CD4-positive, alpha-beta T cell treated with Interferon alpha-2 for 1 hour (primary cell): ENCODE data around the gene MAD2L2.
A peak's percentile ranks its signal among the peaks of the same experiment; 100 is the strongest.

Experiments
- DNase-seq, 2 donors: peaks; one replicate each; pipeline ENCODE4 v3.0.0-alpha.2; 2020 to 2022

The MAD2L2 gene

DNA sequence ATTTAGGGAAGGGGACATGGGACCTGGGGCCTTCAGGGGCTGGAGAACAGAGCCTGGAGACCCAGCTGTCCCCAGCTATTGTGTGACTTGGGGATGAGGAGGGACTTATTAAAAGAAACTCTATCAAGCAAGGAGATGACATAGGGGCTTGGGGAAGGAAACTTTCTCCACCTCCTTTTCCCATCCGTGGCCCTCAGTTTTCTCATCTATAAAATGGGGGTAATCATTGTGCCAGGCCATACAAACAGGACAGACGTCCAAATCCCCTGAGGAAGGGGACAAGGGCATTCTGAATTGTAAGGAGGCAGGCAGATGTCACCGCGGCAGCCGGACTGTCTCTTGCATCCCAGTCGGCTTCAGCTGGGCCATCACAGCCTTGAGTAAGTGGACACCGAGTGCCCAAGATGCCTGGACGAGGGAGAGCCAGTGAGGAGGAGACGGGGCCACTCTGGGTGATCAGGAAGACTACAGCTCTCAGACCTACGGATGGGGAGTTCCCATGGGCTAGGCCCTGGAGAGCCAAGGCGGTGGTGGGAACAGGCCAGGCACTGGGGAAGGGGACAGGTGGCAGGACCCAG lies 28.7 kb downstream of the MAD2L2 start:
- DNase-seq, result no peak

DNA sequence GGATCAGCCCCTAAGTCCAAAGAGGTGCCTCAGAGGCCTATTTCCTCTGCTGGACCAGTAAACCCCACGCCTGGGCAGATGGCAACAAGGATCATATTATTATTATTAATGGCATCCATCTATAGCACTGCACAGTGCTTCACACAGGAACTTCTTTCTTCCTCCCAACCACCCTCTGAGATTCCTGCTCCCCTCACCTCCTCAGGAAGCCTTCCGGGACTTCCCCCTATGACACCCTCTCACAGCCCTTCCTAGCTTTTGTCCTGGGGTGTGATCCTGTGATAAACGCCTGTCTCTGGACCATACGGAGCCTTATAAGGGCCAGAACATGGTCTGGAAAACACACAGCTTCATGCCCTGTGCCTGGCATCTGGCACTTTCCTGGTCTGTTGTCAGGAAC lies 29.9 kb downstream of the MAD2L2 start:
- no peak for DNase-seq

DNA sequence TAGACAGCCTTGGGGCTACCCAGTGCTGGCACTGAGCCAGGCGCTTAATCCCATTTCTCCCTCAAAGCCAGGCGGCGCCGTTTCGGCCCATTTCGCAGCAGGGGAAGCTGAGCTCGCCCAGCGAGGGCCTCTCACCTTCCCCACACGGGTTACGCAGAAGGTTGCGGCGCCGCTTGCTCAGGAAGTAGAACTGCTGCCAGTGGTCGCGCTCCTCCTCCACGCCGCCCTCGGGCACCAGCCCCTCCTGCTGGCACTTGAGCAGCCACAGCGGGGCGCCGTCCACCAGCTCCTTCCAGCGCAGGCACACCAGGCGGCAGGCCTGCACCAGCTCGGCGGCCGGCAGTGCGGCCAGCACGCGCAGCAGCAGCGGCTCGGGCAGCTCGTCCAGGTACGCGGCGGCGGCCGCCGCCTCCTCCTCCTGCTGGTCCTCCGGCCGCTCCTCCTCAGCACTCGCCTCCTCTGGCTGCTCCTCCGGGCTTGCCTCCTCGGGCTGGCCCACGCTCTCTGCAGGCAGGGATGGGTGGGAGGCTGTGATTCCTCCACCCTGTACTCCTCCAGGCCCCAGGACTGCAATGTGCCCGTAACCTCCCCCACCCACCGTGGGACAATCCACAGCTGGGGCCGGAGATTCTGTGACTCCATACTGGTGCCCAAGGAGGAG lies 30.5 kb downstream of the MAD2L2 start:
- peak; percentile 86 to 89 for DNase-seq

DNA sequence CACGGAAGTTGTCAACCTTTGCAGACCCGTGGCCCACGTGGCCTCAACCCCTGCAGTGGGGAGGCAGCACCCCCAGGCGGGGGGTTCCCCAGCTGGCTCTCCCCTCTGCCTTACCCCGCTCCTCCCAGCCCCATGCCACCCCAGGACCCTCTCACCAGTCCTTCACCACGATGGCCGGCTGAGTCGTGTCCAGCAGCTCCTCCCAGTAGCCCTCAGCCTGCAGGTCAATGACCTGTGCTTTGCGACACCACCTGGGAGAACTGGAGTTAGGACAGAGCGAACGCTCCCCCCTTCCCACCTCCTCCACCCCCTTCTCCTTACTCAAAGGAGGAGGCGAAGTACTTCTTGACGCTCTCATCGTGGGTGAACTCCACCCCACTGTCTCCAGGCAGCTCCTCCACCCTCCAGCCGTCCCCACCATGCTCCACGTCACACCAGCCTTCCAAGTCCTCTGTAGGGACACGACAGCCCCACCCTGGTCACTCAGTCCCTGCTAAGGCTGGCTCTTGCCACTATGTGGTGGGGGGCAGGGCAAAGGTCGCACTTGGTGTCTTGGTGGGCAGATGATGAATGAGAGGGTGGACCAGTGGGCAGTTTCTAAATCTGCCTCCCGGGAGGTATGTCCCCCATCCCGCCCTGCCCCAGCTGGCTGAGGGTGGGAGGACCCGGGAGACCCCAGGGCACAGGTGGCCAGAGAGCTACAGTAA lies 31.2 kb downstream of the MAD2L2 start:
- no peak for DNase-seq

DNA sequence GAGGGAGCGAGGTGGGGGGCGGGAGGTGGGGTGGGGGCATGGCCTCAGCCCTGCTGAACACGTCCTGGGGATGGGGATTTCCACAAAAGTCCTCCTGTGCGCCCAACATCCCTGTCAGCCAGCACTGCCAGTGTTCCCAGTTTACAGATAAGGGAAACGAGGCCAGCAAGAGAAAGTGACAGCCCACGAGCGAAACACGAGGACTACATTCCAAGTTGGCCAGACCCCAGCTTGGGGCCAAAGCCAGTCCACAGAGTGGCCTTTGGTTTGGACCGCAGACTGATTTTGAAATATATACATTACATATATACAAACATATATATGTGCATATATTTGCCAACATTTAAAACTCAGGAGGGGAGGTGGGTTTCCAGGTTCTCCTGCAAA lies 31.7 kb downstream of the MAD2L2 start:
- no peak for DNase-seq

DNA sequence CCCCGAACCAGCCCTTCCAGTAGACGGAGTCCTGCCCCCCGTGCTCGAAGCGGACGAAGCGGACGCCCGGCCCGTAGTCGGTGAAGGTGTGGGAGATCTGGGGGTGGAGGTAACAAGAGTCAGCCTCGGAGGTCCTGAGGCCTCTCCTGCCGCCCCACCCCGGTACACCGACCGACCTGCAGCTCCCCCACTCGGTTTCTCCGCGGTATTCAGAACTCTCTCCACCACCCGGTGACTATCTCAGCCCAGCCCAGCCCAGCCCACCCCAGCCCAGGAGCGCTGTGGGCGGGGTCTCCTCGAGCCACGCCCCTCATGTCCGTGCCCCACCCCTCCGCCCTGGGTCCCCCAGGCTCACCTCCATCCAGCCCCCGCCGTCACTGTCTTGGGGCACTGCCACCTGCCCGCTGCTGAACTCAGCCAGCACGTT lies 32.2 kb downstream of the MAD2L2 start:
- DNase-seq, result peak; percentile 37 to 41

DNA sequence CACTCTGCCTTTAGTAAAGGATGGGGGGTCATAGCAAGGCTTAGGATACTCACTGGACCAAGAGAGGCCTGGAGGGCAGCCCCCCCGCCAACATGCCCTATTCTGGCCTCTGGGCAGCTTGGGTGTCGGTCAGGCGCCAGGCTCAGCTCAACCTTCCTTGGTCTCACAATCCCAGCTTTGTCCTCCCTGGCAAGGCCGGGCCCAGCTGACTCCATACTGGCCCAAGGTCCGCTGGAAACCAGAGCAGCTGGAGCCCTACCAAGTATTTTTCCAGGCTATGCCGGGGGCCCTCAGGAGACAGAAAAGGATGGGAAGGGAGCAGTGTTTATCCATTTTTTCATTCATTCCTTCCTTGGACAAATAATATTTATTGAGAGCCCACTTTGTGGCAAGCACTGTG lies 32.9 kb downstream of the MAD2L2 start:
- no peak for DNase-seq

DNA sequence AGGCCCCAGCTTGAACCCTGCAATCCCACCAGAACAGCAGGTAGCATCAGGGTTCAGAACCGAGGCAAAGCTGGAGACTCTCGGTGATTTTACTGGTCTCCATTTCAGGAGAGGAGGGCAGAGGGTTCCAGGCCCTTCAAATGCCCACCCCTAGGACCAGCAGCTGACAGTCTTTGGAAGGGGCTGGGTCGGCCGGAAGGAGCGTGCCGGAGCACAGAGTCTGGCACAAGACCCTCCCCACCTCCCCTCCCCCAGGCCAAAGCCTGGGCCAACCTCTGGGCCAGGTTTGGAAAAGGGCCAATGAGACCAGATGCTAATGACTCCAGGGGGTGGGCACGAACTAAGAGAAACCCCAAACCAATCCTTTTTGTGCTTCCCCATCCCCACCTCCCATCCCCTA lies 33.6 kb downstream of the MAD2L2 start:
- DNase-seq, result no peak

DNA sequence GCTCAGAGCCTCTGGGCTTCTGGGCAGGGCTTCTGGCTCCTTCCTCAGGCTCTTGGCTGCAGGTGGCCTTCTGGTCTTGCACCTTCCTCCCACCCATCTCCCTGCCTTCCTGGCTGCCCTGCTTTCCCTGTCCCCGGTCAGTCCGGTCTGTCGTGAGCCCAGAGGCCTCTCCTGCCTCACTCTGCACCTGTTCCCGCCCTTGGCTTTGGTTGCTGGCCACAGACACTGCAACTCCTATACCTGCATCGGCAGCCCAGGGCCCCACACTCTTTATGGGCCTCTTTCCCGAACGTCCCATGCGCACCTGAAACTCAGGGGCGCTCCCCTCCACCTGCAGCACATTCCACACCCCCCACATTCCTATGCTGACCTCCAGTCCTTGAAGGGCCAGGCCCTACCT lies 34.6 kb downstream of the MAD2L2 start:
- no peak for DNase-seq

DNA sequence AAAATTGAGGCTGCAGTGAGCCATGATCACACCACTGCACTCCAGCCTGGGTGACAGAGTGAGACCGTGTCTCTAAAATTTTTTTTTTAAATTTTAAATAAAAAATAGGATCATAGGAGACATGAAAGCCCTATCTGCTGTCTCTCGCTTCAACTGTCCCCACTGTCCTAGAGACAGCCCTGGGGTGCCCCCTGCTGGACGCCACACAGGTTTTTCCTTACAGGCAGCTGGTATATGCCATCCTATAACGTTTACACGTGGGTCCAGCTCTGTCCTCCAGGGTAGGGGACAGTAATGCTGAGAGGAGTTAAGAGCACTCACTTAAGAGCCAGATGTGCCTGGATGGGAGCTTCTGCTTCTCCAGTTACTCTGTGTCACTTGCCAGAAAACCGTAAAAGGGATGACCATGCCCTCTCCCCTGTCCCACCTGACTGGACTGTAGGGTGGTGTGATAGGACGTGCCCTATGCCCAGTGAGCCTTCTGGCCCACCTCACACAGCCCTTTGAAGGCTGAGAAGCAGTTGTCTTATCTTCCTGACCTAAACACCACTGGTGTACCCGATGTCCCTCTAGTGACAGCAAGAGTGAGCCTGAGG lies 35.2 kb downstream of the MAD2L2 start:
- peak; percentile 78 to 84 for DNase-seq

DNA sequence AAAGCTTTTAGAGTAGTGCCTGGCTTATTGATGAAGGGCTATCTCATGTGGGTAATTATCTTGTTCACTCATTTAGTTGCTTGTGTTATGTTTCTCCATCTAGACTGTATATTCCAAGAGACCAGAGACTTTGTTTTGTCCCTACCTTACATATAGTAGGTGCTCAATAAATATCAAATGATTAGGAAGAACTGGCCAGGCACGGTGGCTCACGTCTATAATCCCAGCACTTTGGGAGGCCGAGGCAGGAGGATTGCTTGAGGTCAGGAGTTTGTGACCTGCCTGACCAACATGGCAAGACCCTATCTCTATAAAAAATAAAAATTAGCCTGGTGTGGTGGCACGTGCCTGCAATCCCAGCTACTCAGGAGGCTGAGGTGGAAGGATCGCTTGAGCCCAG lies 35.7 kb downstream of the MAD2L2 start:
- no peak for DNase-seq

DNA sequence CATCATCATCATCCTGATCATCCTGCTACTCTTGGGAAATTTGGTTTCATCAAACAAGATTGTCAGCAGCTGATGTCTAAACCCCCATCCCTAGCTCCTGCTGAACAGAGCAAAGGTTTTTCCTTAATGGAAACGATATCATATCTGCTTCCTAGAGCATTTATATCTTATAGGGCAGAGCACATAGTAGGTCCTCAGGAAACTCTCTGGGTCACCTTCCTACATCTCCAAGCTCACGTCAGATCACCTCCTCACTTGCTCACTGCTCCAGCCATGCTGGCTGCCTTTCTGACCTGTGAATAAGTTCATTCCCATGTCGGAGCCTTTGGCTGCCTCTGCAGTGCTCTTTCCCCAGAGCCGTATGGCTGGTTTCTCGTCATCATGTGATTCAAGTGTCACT lies 37.2 kb downstream of the MAD2L2 start:
- DNase-seq, result no peak

DNA sequence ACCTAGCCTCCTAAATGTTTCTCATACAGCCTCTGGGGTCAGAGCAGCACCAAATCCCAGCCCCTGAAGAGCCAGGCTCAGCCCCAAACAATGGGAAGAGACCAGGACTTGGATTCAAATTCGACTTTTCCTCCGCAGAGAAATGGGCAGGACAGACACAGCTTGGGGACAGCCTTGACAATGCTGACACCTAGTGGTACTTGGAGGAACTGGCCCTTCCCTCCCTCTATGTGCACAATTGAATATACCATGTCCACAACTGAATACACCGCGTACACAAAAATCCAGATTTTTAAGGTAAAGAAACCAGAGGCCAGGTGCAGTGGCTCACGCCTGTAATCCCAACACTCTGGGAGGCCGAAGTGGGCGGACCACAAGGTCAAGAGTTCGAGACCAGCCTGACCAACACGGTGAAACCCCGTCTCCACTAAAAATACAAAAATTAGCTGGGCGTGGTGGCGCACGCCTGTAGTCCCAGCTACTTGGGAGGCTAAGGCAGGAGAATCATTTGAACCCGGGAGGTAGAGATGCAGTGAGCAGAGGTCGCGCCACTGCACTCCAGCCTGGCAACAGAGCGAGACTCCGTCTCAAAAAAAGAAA lies 38.4 kb downstream of the MAD2L2 start:
- DNase-seq, result peak; percentile 61 to 80

DNA sequence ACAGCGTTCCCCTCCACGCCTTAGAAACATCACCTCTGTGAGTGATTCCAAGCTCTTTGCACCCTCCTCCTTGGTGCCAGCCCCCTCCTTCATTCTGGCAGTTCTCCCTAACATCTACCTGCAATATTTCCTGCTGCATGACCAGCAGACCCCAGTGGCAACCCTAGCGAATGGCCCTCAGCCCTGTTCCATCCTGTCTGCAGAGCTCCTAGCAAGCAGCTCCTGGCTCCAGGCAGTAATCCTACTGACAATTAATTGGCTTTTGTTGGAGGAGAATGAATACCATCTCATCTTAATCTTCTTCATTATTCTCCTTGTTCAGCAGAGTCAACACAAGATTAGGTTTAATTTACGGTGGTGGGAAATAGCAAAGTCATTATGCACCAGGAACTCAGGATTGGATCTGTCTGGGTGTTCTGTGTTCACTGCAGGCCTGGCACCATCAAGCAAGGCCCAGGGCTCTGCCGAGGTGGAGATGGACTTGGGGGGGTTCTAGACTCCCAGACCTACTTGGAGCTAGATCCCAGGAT lies 39.1 kb downstream of the MAD2L2 start:
- DNase-seq, result no peak

DNA sequence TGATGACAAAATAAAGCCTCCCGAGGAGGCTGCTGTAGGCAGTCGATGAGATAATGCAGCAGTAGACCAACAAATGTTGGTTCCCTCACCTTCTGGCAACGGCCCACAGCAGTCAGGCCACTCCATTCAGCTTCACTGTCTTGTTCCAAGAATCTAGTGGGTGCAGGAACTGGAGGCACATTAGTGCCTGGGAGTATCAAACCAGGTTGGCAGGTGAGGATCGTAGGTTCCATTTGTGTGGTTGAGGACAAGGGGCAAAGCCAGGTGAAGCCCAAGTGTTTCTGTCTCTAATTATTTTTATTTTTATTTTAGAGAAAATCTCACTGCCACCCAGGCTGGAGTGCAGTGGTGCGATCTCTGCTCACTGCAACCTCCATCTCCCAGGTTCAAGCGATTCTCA lies 40.0 kb downstream of the MAD2L2 start:
- no peak for DNase-seq

DNA sequence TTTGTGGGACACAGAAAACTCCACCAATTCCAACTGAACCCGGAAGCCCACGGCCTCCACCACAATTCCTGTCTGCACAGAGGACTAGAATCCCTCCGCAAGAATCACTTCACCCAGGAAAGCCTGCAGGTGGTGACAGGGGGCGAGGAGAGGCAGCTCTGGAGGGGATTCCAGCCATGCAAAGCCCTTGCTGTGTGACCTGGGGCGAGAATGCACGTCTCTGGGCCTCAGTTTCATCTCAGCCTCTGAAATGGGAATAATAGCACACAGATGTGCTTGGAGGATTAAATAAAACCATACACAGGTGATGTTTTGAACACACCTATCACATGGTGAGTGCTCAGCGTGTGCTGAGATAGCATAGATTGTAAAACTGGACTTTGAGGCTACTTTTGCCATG lies 40.8 kb downstream of the MAD2L2 start:
- no peak for DNase-seq

DNA sequence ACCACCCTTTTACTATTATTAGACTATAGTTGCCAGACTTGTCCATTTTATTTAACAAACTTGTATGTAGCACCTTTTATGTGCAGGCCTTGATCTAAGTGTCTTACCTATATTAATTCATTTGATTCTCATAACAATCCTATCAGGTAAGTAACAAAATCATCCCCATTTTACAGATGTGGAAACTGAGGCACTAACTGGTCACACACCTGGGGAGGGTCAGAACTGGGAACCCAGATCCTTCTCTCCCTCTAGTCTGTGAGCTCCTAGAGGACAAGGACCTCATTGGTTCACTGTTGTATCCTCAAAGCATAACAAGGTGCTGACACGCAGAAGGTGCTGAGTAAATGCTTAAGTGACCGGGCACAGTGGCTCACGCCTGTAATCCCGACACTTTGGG lies 41.6 kb downstream of the MAD2L2 start:
- DNase-seq, result no peak

DNA sequence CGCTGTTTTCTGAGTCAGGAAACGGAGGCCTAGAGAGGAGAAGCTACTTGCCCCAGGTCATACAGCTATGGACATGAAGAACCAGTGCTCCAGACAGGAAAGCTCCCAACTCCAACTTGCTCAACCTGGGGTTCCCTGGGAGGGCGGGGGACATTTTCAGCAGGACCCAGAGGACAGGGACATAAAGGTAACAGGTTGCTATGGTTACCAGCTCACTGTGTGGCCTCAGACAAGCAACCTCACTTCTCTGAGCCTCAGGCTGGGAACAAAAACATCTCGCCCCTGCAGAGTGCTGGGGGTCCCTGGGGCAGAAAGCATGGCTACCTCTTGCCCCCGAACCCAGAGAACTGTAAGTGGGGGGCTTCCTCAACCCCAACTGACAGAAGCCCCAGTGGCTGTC lies 42.8 kb downstream of the MAD2L2 start:
- no peak for DNase-seq

DNA sequence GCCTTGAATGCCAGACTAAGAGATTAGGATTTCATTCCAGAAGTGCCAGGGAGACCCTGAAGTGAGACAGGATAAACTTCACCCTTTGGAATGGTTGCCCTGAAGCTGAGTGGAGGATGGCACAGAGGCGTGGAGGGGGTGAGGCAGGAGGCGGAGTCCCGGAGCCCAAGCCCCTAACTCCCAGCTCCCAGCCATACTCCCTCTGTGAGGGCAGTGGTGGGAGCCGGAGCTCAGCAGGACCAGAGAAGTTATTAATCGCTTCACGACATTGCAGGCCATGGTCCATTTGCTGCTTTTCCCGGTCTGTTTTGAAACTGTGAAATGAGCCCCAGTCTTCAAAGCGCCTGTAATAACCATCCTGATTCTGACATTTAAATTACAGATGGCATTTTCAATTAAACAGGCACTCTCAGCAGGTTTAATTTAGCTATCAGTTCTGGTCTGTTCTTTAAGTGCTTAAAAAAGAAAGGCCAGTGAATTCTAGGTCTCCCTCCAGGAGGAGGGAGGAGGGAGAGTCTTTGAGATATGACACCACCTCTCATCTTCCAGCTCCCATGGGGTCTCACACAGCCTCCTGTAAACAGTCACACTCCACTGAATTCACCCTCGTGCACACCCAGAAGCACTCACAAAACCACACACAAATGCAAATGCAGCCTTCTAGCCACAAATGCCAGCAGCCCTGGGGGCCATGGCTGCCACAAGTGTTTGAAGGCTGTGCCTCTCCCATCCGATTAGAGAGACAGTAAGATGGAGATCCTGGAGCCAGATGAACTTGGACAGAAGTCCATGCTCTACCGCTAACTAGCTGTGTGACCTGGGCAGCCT lies 46.4 kb downstream of the MAD2L2 start:
- DNase-seq, result no peak

DNA sequence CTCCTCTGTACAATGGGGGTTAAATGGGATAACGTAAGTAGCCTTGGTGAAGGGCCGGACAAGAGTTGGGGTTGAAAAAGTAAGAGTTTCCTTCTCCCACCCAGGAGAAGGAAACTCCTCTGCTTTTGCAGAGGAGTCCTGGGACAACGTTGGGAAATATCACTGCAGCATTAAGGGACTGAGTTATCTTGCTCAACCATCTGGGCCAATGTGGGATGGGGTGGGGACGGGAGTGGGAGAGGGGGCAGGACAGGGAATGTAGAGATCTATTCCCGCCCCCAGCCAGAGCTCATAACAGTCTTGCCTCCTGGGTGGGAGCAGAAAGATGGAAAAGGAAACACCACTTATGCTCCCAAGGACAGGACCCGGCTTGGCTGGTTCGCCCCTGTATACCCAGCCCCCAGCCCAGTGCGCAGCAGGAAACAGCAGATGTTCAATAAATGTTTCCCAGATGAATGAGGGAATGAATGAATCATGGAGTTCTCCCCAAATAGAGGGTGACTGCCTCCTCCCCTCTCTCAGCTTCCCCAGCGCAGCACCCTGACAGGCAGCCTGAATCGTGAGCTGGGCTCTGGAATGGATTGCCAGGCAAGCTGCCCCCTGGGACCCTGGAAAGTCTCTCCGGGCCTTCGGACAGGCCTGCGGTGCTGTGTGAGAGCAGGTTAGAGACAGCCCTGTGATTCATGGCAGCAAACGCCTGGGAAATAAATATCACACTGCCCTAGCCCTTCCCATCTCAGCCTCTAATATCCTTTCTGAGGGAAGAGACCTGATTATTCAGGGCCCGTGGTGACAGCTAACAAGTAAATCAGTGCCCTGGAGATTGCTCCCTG lies 51.5 kb downstream of the MAD2L2 start:
- no peak for DNase-seq

DNA sequence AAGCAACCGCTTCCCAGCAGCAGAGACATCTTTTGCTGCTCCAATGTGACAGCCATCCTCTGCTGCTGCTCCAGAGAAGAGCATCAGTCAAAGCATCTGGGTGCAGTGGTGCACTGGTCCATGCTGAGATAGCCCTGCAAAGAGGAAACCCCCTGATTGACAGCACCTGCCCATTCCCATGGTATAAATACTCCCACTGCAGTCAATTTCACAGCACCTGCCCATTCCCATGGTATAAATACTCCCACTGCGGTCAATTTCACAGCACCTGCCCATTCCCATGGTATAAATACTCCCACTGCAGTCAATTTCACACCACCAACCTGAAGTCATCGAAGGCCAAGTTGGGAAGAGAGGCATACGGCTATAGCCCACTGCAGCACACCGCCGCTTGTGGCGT lies 52.2 kb downstream of the MAD2L2 start:
- no peak for DNase-seq

DNA sequence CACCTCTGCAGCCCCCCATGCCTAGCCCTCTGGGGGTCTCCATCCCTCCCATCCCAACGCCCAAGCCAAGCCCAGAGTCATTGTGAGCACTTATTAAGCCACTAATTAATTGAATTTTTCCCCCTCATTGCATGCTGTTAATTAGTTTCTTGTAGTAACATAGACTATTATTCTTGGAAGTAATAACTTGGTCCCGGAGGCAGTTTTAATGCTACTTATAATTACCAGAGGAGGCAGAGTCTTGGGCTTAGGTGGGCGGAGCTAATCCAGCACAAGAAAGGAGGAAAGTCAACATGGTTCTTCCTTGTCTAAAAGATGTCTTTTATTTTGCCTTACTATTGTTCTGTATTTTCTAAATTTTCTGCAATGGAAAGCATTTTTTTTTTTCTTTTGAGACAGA lies 54.4 kb downstream of the MAD2L2 start:
- no peak for DNase-seq
